HEK293 (cell line): ENCODE results near the gene CMTM2.
A peak's percentile ranks its signal among the peaks of the same experiment; 100 is the strongest.

Experiments used
- CTCF ChIA-PET: fragments of 350-600 bp; formaldehyde crosslinking; extraction: SDS; loops from one replicate; lab custom pipeline; 2021; ENCODE audit warnings: antibody characterized with exemption; lab: Yijun Ruan, JAX
- POLR2A ChIA-PET: fragments of 300-600 bp; formaldehyde crosslinking; extraction: SDS; loops from one replicate; lab custom pipeline; 2020; ENCODE audit warnings: antibody characterized with exemption, inconsistent platforms; lab: Yijun Ruan, JAX
- H3K27ac ChIP-seq: fragments of 200-500 bp; sonication (Bioruptor generic); 2 replicates; pipeline ENCODE4 v1.5.1; 2014; ENCODE audit warnings: low read depth, low read length, control low read depth, inconsistent platforms; ENCODE audit errors: extremely low read depth
- H3K36me3 ChIP-seq, 2 experiments: fragments of 200-500 bp in 1 of 2; sonication (Bioruptor generic) in 1 of 2; 1 replicate in 1 of 2; 2 replicates in 1 of 2; pipeline ENCODE4 v1.5.1; 2014 to 2017; ENCODE audit warnings: inconsistent platforms in 2 of 2, low read length in 2 of 2; ENCODE audit not compliant: control insufficient read depth in 2 of 2, insufficient read depth in 1 of 2
- H3K4me1 ChIP-seq: fragments of 200-500 bp; sonication (Bioruptor generic); 2 replicates; pipeline ENCODE4 v1.5.1; 2014; ENCODE audit warnings: mild to moderate bottlenecking, low read length, inconsistent platforms; ENCODE audit not compliant: control insufficient read depth, insufficient read depth
- H3K4me3 ChIP-seq: 2 replicates; pipeline ENCODE4 v1.5.1; 2011; ENCODE audit warnings: low read depth, mild to moderate bottlenecking, control low read depth, low read length, moderate library complexity
- H3K9me3 ChIP-seq: fragments of 200-500 bp; sonication (Bioruptor generic); 2 replicates; pipeline ENCODE4 v1.5.1; 2014; ENCODE audit warnings: low read depth, low read length, inconsistent platforms; ENCODE audit not compliant: control insufficient read depth, insufficient read depth
- BCL11A ChIP-seq: fragments of 450-650 bp; formaldehyde crosslinking; IDR thresholded peaks from 2 replicates; pipeline ENCODE4 v1.5.1; 2016; ENCODE audit warnings: low read depth, missing biosample characterization, missing genetic modification characterization
- GLI4 ChIP-seq: fragments of 450-650 bp; formaldehyde crosslinking; IDR thresholded peaks from 2 replicates; pipeline ENCODE4 v1.5.1; 2016; ENCODE audit warnings: missing biosample characterization, missing genetic modification characterization
- MZF1 ChIP-seq: fragments of 450-650 bp; formaldehyde crosslinking; IDR thresholded peaks from 2 replicates; pipeline ENCODE4 v1.5.1; 2017; ENCODE audit warnings: missing biosample characterization, missing genetic modification characterization, borderline replicate concordance
- PBX3 ChIP-seq: sonication (generic); formaldehyde crosslinking; IDR thresholded peaks from 2 replicates; pipeline ENCODE4 v1.8.1; 2022; ENCODE audit warnings: mild to moderate bottlenecking, moderate library complexity, missing genetic modification reagents
- RBAK ChIP-seq: fragments of 450-650 bp; formaldehyde crosslinking; IDR thresholded peaks from 2 replicates; pipeline ENCODE4 v1.5.1; 2016; ENCODE audit warnings: missing biosample characterization, missing genetic modification characterization
- WT1 ChIP-seq: fragments of 450-650 bp; formaldehyde crosslinking; IDR thresholded peaks from 2 replicates; pipeline ENCODE4 v1.5.1; 2016; ENCODE audit warnings: missing biosample characterization, missing genetic modification characterization
- ZBTB26 ChIP-seq: fragments of 450-650 bp; formaldehyde crosslinking; optimal IDR thresholded peaks from 2 replicates; pipeline ENCODE3; 2016; ENCODE audit warnings: missing biosample characterization, mild to moderate bottlenecking, missing genetic modification characterization
- ZBTB8A ChIP-seq: fragments of 450-650 bp; formaldehyde crosslinking; IDR thresholded peaks from 2 replicates; pipeline ENCODE4 v1.5.1; 2016; ENCODE audit warnings: missing biosample characterization, missing genetic modification characterization
- ZNF169 ChIP-seq: fragments of 450-650 bp; formaldehyde crosslinking; IDR thresholded peaks from 2 replicates; pipeline ENCODE4 v1.5.1; 2016; ENCODE audit warnings: missing biosample characterization, missing genetic modification characterization
- ZNF174 ChIP-seq: fragments of 450-650 bp; formaldehyde crosslinking; IDR thresholded peaks from 2 replicates; pipeline ENCODE4 v1.5.0; 2017; ENCODE audit warnings: missing biosample characterization, mild to moderate bottlenecking, missing genetic modification characterization
- ZNF19 ChIP-seq: fragments of 450-650 bp; formaldehyde crosslinking; IDR thresholded peaks from 2 replicates; pipeline ENCODE4; 2016; ENCODE audit warnings: missing biosample characterization, missing genetic modification characterization, low read depth
- ZNF2 ChIP-seq: fragments of 450-650 bp; formaldehyde crosslinking; IDR thresholded peaks from 2 replicates; pipeline ENCODE4 v1.5.1; 2016; ENCODE audit warnings: missing biosample characterization, missing genetic modification characterization
- ZNF214 ChIP-seq: fragments of 450-650 bp; formaldehyde crosslinking; IDR thresholded peaks from 2 replicates; pipeline ENCODE4 v1.5.1; 2017; ENCODE audit warnings: missing biosample characterization, mild to moderate bottlenecking, missing genetic modification characterization, borderline replicate concordance
- ZNF239 ChIP-seq: fragments of 450-650 bp; formaldehyde crosslinking; IDR thresholded peaks from 2 replicates; pipeline ENCODE4 v1.5.1; 2016; ENCODE audit warnings: missing biosample characterization, missing genetic modification characterization
- ZNF24 ChIP-seq: fragments of 450-650 bp; formaldehyde crosslinking; IDR thresholded peaks from 2 replicates; pipeline ENCODE4 v1.5.1; 2016; ENCODE audit warnings: missing biosample characterization, missing genetic modification characterization
- ZNF354C ChIP-seq: fragments of 450-650 bp; formaldehyde crosslinking; IDR thresholded peaks from 2 replicates; pipeline ENCODE4 v1.5.1; 2016; ENCODE audit warnings: missing biosample characterization, missing genetic modification characterization, low read depth, borderline replicate concordance
- ZNF391 ChIP-seq: fragments of 450-650 bp; formaldehyde crosslinking; IDR thresholded peaks from 2 replicates; pipeline ENCODE4 v1.5.1; 2016; ENCODE audit warnings: low read depth, missing biosample characterization, missing genetic modification characterization, borderline replicate concordance
- ZNF624 ChIP-seq: fragments of 450-650 bp; formaldehyde crosslinking; IDR thresholded peaks from 2 replicates; pipeline ENCODE4 v1.5.1; 2017; ENCODE audit warnings: missing biosample characterization, missing genetic modification characterization
- ZNF626 ChIP-seq: fragments of 450-650 bp; sonication (Bioruptor Pico); formaldehyde crosslinking; IDR thresholded peaks from 2 replicates; pipeline ENCODE4 v1.5.1; 2018; ENCODE audit warnings: missing biosample characterization, missing genetic modification characterization, inconsistent platforms
- ZNF660 ChIP-seq: fragments of 450-650 bp; IDR thresholded peaks from 2 replicates; pipeline ENCODE4 v1.5.1; 2018; ENCODE audit warnings: missing biosample characterization, mild to moderate bottlenecking, missing genetic modification characterization
- ZNF701 ChIP-seq: fragments of 450-650 bp; formaldehyde crosslinking; IDR thresholded peaks from 2 replicates; pipeline ENCODE4 v1.5.1; 2016; ENCODE audit warnings: missing biosample characterization, missing genetic modification characterization
- ZNF785 ChIP-seq: fragments of 450-650 bp; formaldehyde crosslinking; IDR thresholded peaks from 2 replicates; pipeline ENCODE4 v1.5.1; 2016; ENCODE audit warnings: missing biosample characterization, missing genetic modification characterization
- TF ChIP-seq, protein P1 (sequence below): fragments of 450-650 bp; formaldehyde crosslinking; IDR thresholded peaks from 2 replicates; pipeline ENCODE4 v1.5.1; 2016; ENCODE audit warnings: missing biosample characterization, missing genetic modification characterization
- TF ChIP-seq, protein P2 (sequence below): fragments of 450-650 bp; formaldehyde crosslinking; conservative IDR thresholded peaks from 2 replicates; pipeline ENCODE4 v1.5.1; 2016; ENCODE audit warnings: low read depth, missing biosample characterization, missing genetic modification characterization
- TF ChIP-seq, protein P3 (sequence below): fragments of 450-650 bp; formaldehyde crosslinking; IDR thresholded peaks from 2 replicates; pipeline ENCODE4 v1.5.1; 2016; ENCODE audit warnings: missing biosample characterization, missing genetic modification characterization

Gene CMTM2

DNA sequence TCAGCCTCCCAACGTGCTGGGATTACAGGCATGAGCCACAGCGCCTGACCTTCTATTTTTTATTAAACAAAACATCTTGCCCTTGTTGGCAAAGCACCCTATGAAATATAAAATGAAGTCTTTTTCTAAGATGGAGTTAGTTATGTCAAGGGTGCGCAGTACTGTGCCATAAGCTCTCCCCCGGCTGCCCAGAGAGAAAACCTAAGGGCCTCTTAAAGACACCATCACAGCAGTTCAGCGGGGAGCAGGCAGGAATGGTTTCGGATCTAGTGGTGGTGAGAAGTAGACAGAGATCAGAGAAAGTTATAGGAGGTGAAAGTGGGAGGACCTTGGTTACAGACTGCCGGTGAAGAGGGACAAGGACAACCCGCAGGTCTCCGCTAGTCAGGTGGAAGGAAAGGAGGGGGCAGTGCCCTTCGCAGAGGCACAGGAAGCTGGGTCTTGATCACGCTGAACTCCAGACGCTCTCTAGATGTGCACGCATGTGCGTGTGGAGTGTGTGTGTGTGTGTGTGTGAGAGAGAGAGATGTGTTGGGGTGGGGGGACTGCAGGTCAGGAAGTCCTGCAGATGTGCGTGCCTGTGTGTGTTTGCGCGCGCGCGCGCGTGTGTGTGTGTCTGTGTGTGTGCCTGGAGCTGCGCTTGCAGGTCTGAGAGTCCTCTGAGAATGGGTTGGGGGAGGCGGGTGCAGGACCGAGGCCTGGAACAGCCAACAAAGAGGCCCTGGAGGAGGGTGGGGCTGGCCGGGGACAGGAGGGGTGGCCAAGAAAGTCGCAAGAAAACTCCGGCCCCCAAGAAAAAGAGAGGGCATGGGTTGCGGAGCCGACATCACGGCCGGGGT is 24.5 kb downstream of the CMTM2 start:
- Histone ChIP-seq H3K27ac (peak overlapping the region; percentile 80), H3K4me1 (no peaks in the 10 kb centered on the region), H3K4me3 (peak overlapping the region; percentile 69), H3K36me3 (peaks cover 0 to 2% of the 10 kb centered on the region in 2 experiments; a peak in 1 of 3 replicates), H3K9me3 (no peaks in the 10 kb centered on the region)
- ChIA-PET CTCF (interaction anchor here (0.5 to 1.5 kb wide), 4 partner anchors 61 to 199 kb away, joined by 3 to 9 read pairs (median 3); no protein-coding TSS in a partner anchor), POLR2A (interaction anchor here (1.0 kb wide), 1 partner anchor 239 kb away, joined by 3 read pairs; no protein-coding TSS in a partner anchor)
- no peak for TF ChIP-seq PBX3
- TF ChIP-seq RBAK (tag by site-specific recombination): no peak
- TF ChIP-seq ZNF19 (tag by site-specific recombination): no peak
- peak; percentile 24; the same call in 1 of the 2 replicates for TF ChIP-seq ZBTB8A (tag by site-specific recombination)
- TF ChIP-seq ZNF391 (tag by site-specific recombination): 0 out of 2 replicates have a peak, but pooled peaks have one; percentile 18
- no peak for TF ChIP-seq BCL11A
- TF ChIP-seq WT1 (tag by site-specific recombination): no peak
- no peak for TF ChIP-seq ZNF624 (tag by site-specific recombination)
- no peak for TF ChIP-seq ZNF169 (tag by site-specific recombination)
- TF ChIP-seq ZNF785 (tag by site-specific recombination): peak; percentile 96
- TF ChIP-seq ZNF214 (tag by site-specific recombination): no peak
- peak; percentile 64; the same call in 1 of the 2 replicates for TF ChIP-seq ZNF2 (tag by site-specific recombination)
- 0 out of 2 replicates have a peak, but pooled peaks have one; percentile 53 for TF ChIP-seq ZNF239 (tag by site-specific recombination)
- TF ChIP-seq ZNF701 (tag by site-specific recombination): no peak; the same call in 1 of the 2 replicates
- TF ChIP-seq ZNF626 (tag by site-specific recombination): no peak
- TF ChIP-seq ZNF660 (tag by site-specific recombination): no peak
- TF ChIP-seq, protein P1, sequence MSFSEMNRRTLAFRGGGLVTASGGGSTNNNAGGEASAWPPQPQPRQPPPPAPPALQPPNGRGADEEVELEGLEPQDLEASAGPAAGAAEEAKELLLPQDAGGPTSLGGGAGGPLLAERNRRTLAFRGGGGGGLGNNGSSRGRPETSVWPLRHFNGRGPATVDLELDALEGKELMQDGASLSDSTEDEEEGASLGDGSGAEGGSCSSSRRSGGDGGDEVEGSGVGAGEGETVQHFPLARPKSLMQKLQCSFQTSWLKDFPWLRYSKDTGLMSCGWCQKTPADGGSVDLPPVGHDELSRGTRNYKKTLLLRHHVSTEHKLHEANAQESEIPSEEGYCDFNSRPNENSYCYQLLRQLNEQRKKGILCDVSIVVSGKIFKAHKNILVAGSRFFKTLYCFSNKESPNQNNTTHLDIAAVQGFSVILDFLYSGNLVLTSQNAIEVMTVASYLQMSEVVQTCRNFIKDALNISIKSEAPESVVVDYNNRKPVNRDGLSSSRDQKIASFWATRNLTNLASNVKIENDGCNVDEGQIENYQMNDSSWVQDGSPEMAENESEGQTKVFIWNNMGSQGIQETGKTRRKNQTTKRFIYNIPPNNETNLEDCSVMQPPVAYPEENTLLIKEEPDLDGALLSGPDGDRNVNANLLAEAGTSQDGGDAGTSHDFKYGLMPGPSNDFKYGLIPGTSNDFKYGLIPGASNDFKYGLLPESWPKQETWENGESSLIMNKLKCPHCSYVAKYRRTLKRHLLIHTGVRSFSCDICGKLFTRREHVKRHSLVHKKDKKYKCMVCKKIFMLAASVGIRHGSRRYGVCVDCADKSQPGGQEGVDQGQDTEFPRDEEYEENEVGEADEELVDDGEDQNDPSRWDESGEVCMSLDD (tag by site-specific recombination): peak; percentile 93
- TF ChIP-seq ZBTB26 (tag by site-specific recombination): peak; percentile 96
- TF ChIP-seq ZNF24 (tag by site-specific recombination): no peak
- TF ChIP-seq ZNF354C (tag by site-specific recombination): no peak
- no peak for TF ChIP-seq ZNF174
- peak; percentile 50; the same call in 1 of the 2 replicates for TF ChIP-seq GLI4 (tag by site-specific recombination)
- TF ChIP-seq, protein P2, sequence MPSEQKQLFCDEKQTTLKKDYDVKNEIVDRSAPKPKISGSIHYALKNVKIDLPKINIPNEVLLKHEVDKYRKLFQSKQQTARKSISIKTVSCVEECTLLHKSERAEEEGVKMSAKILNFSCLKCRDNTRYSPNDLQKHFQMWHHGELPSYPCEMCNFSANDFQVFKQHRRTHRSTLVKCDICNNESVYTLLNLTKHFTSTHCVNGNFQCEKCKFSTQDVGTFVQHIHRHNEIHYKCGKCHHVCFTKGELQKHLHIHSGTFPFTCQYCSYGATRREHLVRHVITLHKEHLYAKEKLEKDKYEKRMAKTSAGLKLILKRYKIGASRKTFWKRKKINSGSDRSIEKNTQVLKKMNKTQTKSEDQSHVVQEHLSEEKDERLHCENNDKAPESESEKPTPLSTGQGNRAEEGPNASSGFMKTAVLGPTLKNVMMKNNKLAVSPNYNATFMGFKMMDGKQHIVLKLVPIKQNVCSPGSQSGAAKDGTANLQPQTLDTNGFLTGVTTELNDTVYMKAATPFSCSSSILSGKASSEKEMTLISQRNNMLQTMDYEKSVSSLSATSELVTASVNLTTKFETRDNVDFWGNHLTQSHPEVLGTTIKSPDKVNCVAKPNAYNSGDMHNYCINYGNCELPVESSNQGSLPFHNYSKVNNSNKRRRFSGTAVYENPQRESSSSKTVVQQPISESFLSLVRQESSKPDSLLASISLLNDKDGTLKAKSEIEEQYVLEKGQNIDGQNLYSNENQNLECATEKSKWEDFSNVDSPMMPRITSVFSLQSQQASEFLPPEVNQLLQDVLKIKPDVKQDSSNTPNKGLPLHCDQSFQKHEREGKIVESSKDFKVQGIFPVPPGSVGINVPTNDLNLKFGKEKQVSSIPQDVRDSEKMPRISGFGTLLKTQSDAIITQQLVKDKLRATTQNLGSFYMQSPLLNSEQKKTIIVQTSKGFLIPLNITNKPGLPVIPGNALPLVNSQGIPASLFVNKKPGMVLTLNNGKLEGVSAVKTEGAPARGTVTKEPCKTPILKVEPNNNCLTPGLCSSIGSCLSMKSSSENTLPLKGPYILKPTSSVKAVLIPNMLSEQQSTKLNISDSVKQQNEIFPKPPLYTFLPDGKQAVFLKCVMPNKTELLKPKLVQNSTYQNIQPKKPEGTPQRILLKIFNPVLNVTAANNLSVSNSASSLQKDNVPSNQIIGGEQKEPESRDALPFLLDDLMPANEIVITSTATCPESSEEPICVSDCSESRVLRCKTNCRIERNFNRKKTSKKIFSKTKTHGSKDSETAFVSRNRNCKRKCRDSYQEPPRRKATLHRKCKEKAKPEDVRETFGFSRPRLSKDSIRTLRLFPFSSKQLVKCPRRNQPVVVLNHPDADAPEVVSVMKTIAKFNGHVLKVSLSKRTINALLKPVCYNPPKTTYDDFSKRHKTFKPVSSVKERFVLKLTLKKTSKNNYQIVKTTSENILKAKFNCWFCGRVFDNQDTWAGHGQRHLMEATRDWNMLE (tag by site-specific recombination): no peak
- TF ChIP-seq, protein P3, sequence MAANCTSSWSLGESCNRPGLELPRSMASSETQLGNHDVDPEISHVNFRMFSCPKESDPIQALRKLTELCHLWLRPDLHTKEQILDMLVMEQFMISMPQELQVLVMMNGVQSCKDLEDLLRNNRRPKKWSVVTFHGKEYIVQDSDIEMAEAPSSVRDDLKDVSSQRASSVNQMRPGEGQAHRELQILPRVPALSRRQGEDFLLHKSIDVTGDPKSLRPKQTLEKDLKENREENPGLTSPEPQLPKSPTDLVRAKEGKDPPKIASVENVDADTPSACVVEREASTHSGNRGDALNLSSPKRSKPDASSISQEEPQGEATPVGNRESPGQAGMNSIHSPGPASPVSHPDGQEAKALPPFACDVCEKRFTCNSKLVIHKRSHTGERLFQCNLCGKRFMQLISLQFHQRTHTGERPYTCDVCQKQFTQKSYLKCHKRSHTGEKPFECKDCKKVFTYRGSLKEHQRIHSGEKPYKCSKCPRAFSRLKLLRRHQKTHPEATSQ: no peak
- no peak for TF ChIP-seq MZF1 (tag by site-specific recombination)
